ENCODE measurements around the gene TJP1.

- TF ChIP-seq EZH2phosphoT487 (IDR thresholded peaks at IDR 0.05; ENCODE audit: insufficient read depth, low read depth) (no peak), EZH2 (IDR thresholded peaks at IDR 0.05; ENCODE audit: insufficient read depth, poor library complexity, severe bottlenecking) (no peak)
Measured at GRCh38 chr15:29743475-29743874, 78.8 kb downstream of the TJP1 start.

Measured in GM23248 (cell line).